ENCODE measurements around the gene FOXD2. TPM values are rescaled to one million over a fixed set of nuclear protein-coding genes. Genes with fewer than 3 reads are reported as not detected.
A peak's percentile ranks its signal among the peaks of the same experiment; 100 is the strongest.

Gene FOXD2
- total RNA-seq, 2 donors from 2014 or later = 0.07 to 0.26 TPM

- peaks cover 49% of the 10 kb centered on the region for H3K27me3 Mint-ChIP-seq (ENCODE audit: insufficient read depth)
- no peak overlapping the region for H3K4me3 Mint-ChIP-seq
- WGBS, 2 experiments (ENCODE audit: insufficient coverage in 1 of 2, insufficient read length in 1 of 2) = 91 to 95% methylated on average over 5 to 7 of the region's 7 CpGs
- no peaks in the 10 kb centered on the region for H3K4me1 ChIP-seq (ENCODE audit: control insufficient read depth, insufficient read depth, low read length)
- H3K36me3 ChIP-seq (ENCODE audit: control insufficient read depth, insufficient read depth, low read length) = no peaks in the 10 kb centered on the region
- H3K27ac Mint-ChIP-seq = no peak overlapping the region
- H3K27ac ChIP-seq (ENCODE audit: low read depth, low read length) = no peak overlapping the region
- no peaks in the 10 kb centered on the region for H3K9me3 ChIP-seq (ENCODE audit: control insufficient read depth, low read length)
- no peak for DNase-seq
- H3K27me3 ChIP-seq (ENCODE audit: control insufficient read depth, insufficient read depth, low read length, poor library complexity, severe bottlenecking) = peaks cover 27% of the 10 kb centered on the region
- H3K9ac ChIP-seq (ENCODE audit: extremely low read depth, low read length, poor library complexity, severe bottlenecking) = no peak overlapping the region
- H3K9me3 Mint-ChIP-seq = no peaks in the 10 kb centered on the region
- peak; percentile 28 for TF ChIP-seq CTCF (conservative IDR thresholded peaks at IDR 0.05)
- no peaks in the 10 kb centered on the region for H3K36me3 Mint-ChIP-seq (ENCODE audit: low read depth)
- no peak overlapping the region for H3K4me3 ChIP-seq (ENCODE audit: low read length)
- peaks cover 7% of the 10 kb centered on the region for H3K4me1 Mint-ChIP-seq
Observed at GRCh38 chr1:47469910-47470309, 32.1 kb downstream of the FOXD2 start.

GRCh38 chr1:47471163-47471562 is 33.3 kb downstream of the FOXD2 start:
- 96 to 100% methylated on average over 1 to 5 of the region's 5 CpGs for WGBS, 2 experiments (ENCODE audit: insufficient coverage in 1 of 2, insufficient read length in 1 of 2)
- DNase-seq = no peak
- H3K27ac ChIP-seq (ENCODE audit: low read depth, low read length) = no peak overlapping the region
- H3K4me3 ChIP-seq (ENCODE audit: low read length) = no peak overlapping the region
- H3K27me3 Mint-ChIP-seq (ENCODE audit: insufficient read depth) = peaks cover 62% of the 10 kb centered on the region
- peaks cover 36% of the 10 kb centered on the region for H3K27me3 ChIP-seq (ENCODE audit: control insufficient read depth, insufficient read depth, low read length, poor library complexity, severe bottlenecking)
- no peak for TF ChIP-seq CTCF (conservative IDR thresholded peaks at IDR 0.05)
- no peaks in the 10 kb centered on the region for H3K9me3 Mint-ChIP-seq
- no peaks in the 10 kb centered on the region for H3K36me3 ChIP-seq (ENCODE audit: control insufficient read depth, insufficient read depth, low read length)
- no peak overlapping the region for H3K27ac Mint-ChIP-seq
- no peaks in the 10 kb centered on the region for H3K36me3 Mint-ChIP-seq (ENCODE audit: low read depth)
- no peak overlapping the region for H3K9ac ChIP-seq (ENCODE audit: extremely low read depth, low read length, poor library complexity, severe bottlenecking)
- no peaks in the 10 kb centered on the region for H3K9me3 ChIP-seq (ENCODE audit: control insufficient read depth, low read length)
- H3K4me1 Mint-ChIP-seq = peaks cover 12% of the 10 kb centered on the region
- no peaks in the 10 kb centered on the region for H3K4me1 ChIP-seq (ENCODE audit: control insufficient read depth, insufficient read depth, low read length)
- H3K4me3 Mint-ChIP-seq = no peak overlapping the region

GRCh38 chr1:47474278-47475193 is 36.7 kb downstream of the FOXD2 start:
- DNase-seq = peak; percentile 77
- H3K9me3 ChIP-seq (ENCODE audit: control insufficient read depth, low read length) = peaks cover 4% of the 10 kb centered on the region
- no peak overlapping the region for H3K27ac ChIP-seq (ENCODE audit: low read depth, low read length)
- peaks cover 33% of the 10 kb centered on the region for H3K4me1 Mint-ChIP-seq
- no peak overlapping the region for H3K4me3 ChIP-seq (ENCODE audit: low read length)
- TF ChIP-seq CTCF (conservative IDR thresholded peaks at IDR 0.05) = no peak
- WGBS, 2 experiments (ENCODE audit: insufficient coverage in 1 of 2, insufficient read length in 1 of 2) = 42 to 81% methylated on average over 4 to 8 of the region's 9 CpGs
- H3K9me3 Mint-ChIP-seq = peaks cover 3% of the 10 kb centered on the region
- peak overlapping the region; percentile 31 for H3K27ac Mint-ChIP-seq
- H3K36me3 ChIP-seq (ENCODE audit: control insufficient read depth, insufficient read depth, low read length) = no peaks in the 10 kb centered on the region
- H3K4me1 ChIP-seq (ENCODE audit: control insufficient read depth, insufficient read depth, low read length) = peaks cover 6% of the 10 kb centered on the region
- no peak overlapping the region for H3K9ac ChIP-seq (ENCODE audit: extremely low read depth, low read length, poor library complexity, severe bottlenecking)
- no peak overlapping the region for H3K4me3 Mint-ChIP-seq
- peaks cover 72% of the 10 kb centered on the region for H3K27me3 Mint-ChIP-seq (ENCODE audit: insufficient read depth)
- no peaks in the 10 kb centered on the region for H3K36me3 Mint-ChIP-seq (ENCODE audit: low read depth)
- peaks cover 18% of the 10 kb centered on the region for H3K27me3 ChIP-seq (ENCODE audit: control insufficient read depth, insufficient read depth, low read length, poor library complexity, severe bottlenecking)

Data from endodermal cell (in vitro differentiated cells).